Spinal cord (tissue), 10 donors: ENCODE results near the gene P2RX7. TPM values are rescaled to one million over a fixed set of nuclear protein-coding genes. Genes with fewer than 3 reads are reported as not detected.

Experiments
- DNase-seq, 6 donors: peaks; one replicate each; pipeline versions ENCODE4 v3.0.0 to v3.0.0-alpha.2; 2013 to 2015; ENCODE audit warnings: low spot score in 6 of 6, low read depth in 4 of 6
- H3K27ac ChIP-seq: one replicate; pipeline ENCODE4 v1.5.1; 2013; ENCODE audit warnings: low read depth, low read length, control low read depth
- H3K27me3 ChIP-seq: one replicate; pipeline ENCODE4 v1.6.1; 2013; ENCODE audit warnings: low read length; ENCODE audit not compliant: control insufficient read depth, insufficient read depth
- H3K36me3 ChIP-seq: one replicate; pipeline ENCODE4 v1.6.1; 2013; ENCODE audit warnings: low read length; ENCODE audit not compliant: control insufficient read depth, insufficient read depth
- H3K4me1 ChIP-seq: one replicate; pipeline ENCODE4 v1.6.1; 2013; ENCODE audit warnings: low read length; ENCODE audit not compliant: control insufficient read depth, insufficient read depth
- H3K4me3 ChIP-seq: one replicate; pipeline ENCODE4 v1.5.1; 2013; ENCODE audit warnings: low read depth, low read length, control low read depth
- H3K9me3 ChIP-seq: one replicate; pipeline ENCODE4 v1.6.1; 2013; ENCODE audit warnings: low read length; ENCODE audit not compliant: control insufficient read depth, insufficient read depth
- WGBS: methylation state at CpG from one replicate; pipeline ENCODE4 v1.1.5; 2013; ENCODE audit warnings: missing lambda C conversion rate; ENCODE audit not compliant: insufficient coverage; 5-methylcytosine and 5-hydroxymethylcytosine counted together
- long read RNA-seq, 4 donors: transcript quantifications; one replicate each; lab custom pipeline, GENCODE V29; 2026
- polyA plus RNA-seq, 2 donors: library from polyadenylated mRNA; unstranded; fragments of 120-200 nt; gene quantifications; one replicate each; pipeline ENCODE4 v1.2.1, GENCODE V29; 2013; ENCODE audit not compliant: insufficient read length in 2 of 2
- total RNA-seq, 2 donors: library from RNA; depleted of rRNA in 1 of 2; stranded (reverse); fragments of 120-200 nt in 1 of 2; fragments of >200 nt in 1 of 2; gene quantifications; one replicate each; pipeline versions ENCODE4 v1.2.3 to v1.2.4, GENCODE V29; 2013 to 2014
- donor health status: healthy.

The P2RX7 gene
- total RNA-seq (10 to 100 TPM in 1 of 2 donors, 1 to 10 TPM in 1; 8.7 to 16.8 TPM), polyA plus RNA-seq (10 to 100 TPM; 18.0 to 19.9 TPM)
- long read RNA-seq, donor 1, full-length matches to known transcripts = 3 of 3 reads
- long read RNA-seq, donor 1, partial matches to known transcripts = 0 of 3 reads
- long read RNA-seq, donor 1, other reads (novel, unspliced or antisense) = 0 of 3 reads
- long read RNA-seq, donor 2 = 0 reads
- long read RNA-seq, donor 3, full-length matches to known transcripts = 1 of 1 reads
- long read RNA-seq, donor 3, partial matches to known transcripts = 0 of 1 reads
- long read RNA-seq, donor 3, other reads (novel, unspliced or antisense) = 0 of 1 reads
- long read RNA-seq, donor 4, full-length matches to known transcripts = 3 of 3 reads
- long read RNA-seq, donor 4, partial matches to known transcripts = 0 of 3 reads
- long read RNA-seq, donor 4, other reads (novel, unspliced or antisense) = 0 of 3 reads

DNA sequence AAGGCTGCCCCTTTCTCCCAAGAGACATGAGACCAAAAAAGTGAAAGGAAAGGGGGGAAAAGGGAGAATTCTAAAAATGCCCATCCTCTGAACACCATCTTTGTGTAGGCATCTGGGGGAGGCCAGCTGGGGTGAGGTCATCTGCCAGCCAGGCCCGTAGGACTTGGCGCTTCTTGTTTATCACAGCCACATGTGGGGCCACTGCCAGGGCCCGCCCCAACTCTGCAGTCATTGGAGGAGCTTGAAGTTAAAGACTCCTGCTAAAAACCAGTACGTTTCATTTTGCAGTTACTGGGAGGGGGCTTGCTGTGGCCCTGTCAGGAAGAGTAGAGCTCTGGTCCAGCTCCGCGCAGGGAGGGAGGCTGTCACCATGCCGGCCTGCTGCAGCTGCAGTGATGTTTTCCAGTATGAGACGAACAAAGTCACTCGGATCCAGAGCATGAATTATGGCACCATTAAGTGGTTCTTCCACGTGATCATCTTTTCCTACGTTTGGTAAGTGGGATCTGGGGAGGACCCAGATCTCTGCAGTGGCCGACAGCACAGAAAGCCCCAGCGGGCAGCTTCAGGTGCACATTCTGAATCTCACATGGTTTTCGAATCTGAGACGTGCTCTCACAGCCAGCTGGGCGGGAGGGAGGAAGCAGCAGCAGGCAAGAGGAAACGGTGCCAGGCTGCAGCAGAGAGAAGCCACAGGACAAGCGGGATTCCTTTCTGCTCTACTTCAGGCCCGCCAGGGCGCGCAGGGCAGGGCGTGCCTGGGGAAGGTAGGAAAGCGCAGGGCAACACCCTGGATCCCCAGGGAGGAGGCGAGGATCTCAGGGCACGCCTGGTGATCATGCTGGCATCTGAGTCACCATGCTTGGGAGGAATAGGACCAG is at the start of gene P2RX7:
TSS of gene P2RX7 (plus strand) at position 276 of the 881 bp plus-strand sequence. CDS start at position 371, 95 bp downstream.
- peak in 5 of 6 donors; percentile 62 to 91 (median 72) for DNase-seq
- Histone ChIP-seq H3K27me3 (no peaks in the 10 kb centered on the region), H3K36me3 (no peaks in the 10 kb centered on the region), H3K4me1 (peaks cover 33% of the 10 kb centered on the region), H3K4me3 (peak within 1 kb of the TSS; percentile 66), H3K27ac (peak within 1 kb of the TSS; percentile 93), H3K9me3 (no peaks in the 10 kb centered on the region)
- 3% methylated on average over 25 of the region's 25 CpGs for WGBS

GRCh38 chr12:121084229-121084628 is 48.4 kb upstream of the P2RX7 start:
- no peaks in the 10 kb centered on the region for H3K4me1 ChIP-seq
- no peaks in the 10 kb centered on the region for H3K9me3 ChIP-seq
- H3K4me3 ChIP-seq = no peak overlapping the region
- no CpG with 5 or more reads among the region's 3 CpGs for WGBS
- no peaks in the 10 kb centered on the region for H3K27me3 ChIP-seq
- DNase-seq = no peak
- H3K27ac ChIP-seq = no peak overlapping the region
- no peaks in the 10 kb centered on the region for H3K36me3 ChIP-seq

DNA sequence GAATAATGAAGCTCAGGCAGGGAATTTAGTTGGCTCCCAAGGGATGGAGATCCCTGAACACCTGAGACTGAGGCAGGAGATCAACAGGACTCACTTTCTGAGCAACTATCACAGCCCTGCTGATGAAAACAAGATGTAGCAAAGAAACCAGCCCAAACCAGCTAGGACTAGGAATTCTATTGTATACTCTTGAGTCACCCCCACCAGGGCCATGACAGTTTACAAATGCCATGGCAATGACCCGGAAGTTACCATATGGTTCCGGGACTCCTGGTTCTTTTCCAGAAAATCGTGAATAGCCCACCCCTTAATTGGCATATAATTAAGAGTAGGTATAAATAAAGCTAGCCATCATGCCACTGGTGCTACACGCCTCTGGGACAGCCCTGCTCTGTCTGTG is 47.6 kb upstream of the P2RX7 start:
- Histone ChIP-seq H3K27ac (no peak overlapping the region), H3K36me3 (no peaks in the 10 kb centered on the region)

GRCh38 chr12:121085506-121086353 is 46.9 kb upstream of the P2RX7 start:
- H3K4me3 ChIP-seq = no peak overlapping the region
- no peaks in the 10 kb centered on the region for H3K36me3 ChIP-seq
- H3K27ac ChIP-seq = no peak overlapping the region
- no peaks in the 10 kb centered on the region for H3K27me3 ChIP-seq
- H3K9me3 ChIP-seq = no peaks in the 10 kb centered on the region
- WGBS = 94% methylated on average over 17 of the region's 17 CpGs
- no peak for DNase-seq
- H3K4me1 ChIP-seq = peaks cover 2% of the 10 kb centered on the region

More for the DNA sequence above, 47.6 kb upstream of the P2RX7 start:
- no peak overlapping the region for H3K4me3 ChIP-seq
- no peaks in the 10 kb centered on the region for H3K27me3 ChIP-seq
- WGBS = 71% methylated on average over 1 of the region's 4 CpGs
- no peak for DNase-seq
- no peaks in the 10 kb centered on the region for H3K4me1 ChIP-seq
- no peaks in the 10 kb centered on the region for H3K9me3 ChIP-seq

DNA sequence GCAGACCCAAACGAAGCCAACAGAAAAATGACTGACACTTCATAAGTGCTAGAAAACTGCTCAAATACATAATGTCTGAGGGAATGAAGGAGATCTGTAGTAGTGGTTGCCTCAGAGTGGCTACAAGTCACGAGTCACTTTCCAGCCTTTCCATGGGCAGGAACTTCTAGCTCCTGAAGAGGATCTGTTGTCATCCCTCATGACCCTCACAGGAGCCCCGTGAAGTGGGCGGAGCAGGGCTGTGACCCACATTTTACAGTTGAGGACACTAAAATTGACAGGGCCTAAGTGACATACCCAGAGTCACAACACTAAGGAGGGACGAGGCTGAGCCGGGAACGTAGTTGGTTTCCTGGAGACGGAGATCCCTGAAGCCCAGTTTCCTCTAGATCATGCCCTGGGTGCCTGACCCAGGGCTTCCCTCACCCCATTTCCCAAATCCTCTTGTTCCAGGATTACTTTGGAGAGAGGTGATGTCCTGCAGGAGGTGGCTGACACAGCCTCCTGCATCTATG is 45.8 kb upstream of the P2RX7 start:
- H3K27me3 ChIP-seq = no peaks in the 10 kb centered on the region
- no peak for DNase-seq
- peaks cover 4% of the 10 kb centered on the region for H3K4me1 ChIP-seq
- H3K36me3 ChIP-seq = no peaks in the 10 kb centered on the region
- 87% methylated on average over 7 of the region's 8 CpGs for WGBS
- H3K27ac ChIP-seq = no peak overlapping the region
- H3K4me3 ChIP-seq = no peak overlapping the region
- no peaks in the 10 kb centered on the region for H3K9me3 ChIP-seq

- 75% methylated on average over 10 of the region's 11 CpGs for WGBS
- H3K4me3 ChIP-seq = no peak overlapping the region
- H3K36me3 ChIP-seq = no peaks in the 10 kb centered on the region
- no peaks in the 10 kb centered on the region for H3K9me3 ChIP-seq
- H3K4me1 ChIP-seq = peaks cover 4% of the 10 kb centered on the region
- no peak for DNase-seq
- H3K27me3 ChIP-seq = no peaks in the 10 kb centered on the region
- no peak overlapping the region for H3K27ac ChIP-seq
Measured at GRCh38 chr12:121087467-121088194, 45.0 kb upstream of the P2RX7 start.

DNA sequence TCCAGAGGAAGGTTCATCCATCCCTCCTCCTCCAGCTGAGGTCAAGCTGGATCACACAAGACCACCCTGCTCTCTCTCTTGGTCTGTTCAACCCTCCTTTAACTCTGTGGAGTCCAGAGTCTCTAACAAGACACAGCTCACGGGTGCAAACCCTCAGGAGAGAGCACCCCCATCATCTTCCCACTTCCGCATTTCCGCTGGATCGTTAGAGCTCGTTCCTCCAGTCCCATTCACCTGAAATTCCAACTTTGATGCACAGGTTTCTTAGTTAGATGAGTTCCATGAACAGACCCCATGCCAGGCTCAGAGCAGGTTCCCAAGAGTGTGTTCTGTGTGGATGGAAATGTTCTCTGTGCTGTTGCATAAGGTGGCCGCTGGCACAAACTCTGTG is 44.5 kb upstream of the P2RX7 start:
- Histone ChIP-seq H3K36me3 (no peaks in the 10 kb centered on the region), H3K27me3 (no peaks in the 10 kb centered on the region), H3K9me3 (no peaks in the 10 kb centered on the region), H3K27ac (no peak overlapping the region), H3K4me3 (no peak overlapping the region), H3K4me1 (peaks cover 4% of the 10 kb centered on the region)
- no peak for DNase-seq
- 93% methylated on average over 6 of the region's 6 CpGs for WGBS

DNA sequence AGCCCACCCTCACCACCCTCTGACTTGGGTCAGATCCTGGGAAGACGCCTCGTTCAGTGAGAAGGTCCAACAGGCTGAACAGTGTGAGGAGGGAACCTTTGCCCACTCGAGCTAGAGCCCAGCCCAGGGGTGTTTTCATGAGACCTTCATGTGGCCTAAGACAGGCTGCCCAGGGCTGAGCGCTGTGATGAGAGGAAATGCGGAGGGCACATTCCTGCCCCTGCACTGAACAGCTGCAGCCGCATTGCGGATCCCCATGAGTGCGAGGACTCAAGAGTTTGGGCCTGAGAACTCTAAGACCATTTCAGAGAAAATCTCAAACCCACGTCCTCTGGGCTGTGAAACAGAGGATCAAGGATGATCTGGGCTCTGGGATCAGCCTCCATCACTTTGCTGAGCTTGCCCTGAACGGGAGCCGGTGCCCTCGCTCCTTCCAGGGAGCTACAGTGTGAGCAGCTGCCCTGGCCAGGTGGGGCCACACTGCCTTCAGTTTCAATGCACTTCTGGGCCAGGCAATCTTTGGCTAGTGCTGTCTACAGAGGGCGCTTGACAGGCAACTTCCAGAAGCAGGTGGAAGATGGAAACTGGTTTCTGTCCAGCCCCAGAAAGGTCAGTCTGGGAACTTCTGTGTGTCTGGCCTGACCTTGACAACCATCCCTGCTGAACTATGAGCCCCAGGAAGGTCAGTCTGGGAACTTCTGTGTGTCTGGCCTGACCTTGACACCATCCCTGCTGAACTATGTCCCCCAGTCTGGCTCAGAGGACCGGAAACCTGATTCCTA is 43.5 kb upstream of the P2RX7 start:
- H3K27ac ChIP-seq = no peak overlapping the region
- no peaks in the 10 kb centered on the region for H3K36me3 ChIP-seq
- H3K27me3 ChIP-seq = no peaks in the 10 kb centered on the region
- peaks cover 4% of the 10 kb centered on the region for H3K4me1 ChIP-seq
- H3K4me3 ChIP-seq = no peak overlapping the region
- DNase-seq = no peak
- no peaks in the 10 kb centered on the region for H3K9me3 ChIP-seq
- WGBS = 87% methylated on average over 14 of the region's 14 CpGs
